Inferior parietal cortex (tissue), 1 donor: ENCODE data around the gene CBX8.

Experiments used
- DNase-seq: peaks from one replicate; pipeline ENCODE4 v3.0.0-alpha.2; 2016; ENCODE audit errors: extremely low spot score

The CBX8 gene

DNA sequence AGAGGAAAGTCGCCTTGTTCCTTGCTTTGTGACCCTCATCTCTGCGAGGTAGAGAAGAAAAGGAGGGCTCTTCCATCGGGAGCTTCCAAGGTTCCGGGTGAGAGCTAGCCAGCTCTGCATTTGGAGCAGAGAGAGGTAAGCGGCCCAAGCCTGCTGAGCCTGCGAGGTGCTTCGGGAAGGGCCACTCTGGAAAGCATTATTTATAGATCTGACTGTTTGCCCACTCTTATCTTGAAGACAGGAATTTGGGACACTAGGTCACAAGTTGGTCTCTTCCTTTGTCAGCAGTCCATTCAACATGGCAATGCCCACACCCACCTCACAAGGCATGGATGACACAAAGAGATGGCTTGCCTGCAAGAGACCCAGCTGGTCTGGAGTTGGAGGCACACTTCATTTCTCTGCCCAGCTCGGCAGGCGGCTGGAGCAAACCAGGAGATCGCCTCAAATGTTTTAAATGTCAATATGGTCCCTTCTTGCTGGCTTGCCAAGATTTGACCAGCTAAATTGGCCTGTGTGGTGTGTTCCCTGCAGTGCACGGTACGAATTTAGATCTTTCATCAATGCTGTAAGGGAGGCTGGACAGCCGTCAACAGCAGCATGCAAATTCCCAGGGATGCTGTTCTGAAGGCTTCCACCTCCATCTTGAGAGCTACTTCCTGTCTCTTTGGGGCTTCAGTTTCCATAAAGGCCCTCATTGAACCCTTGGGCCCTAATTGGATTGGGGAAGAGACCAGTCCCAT is 22.8 kb upstream of the CBX8 start:
- DNase-seq: no peak

DNA sequence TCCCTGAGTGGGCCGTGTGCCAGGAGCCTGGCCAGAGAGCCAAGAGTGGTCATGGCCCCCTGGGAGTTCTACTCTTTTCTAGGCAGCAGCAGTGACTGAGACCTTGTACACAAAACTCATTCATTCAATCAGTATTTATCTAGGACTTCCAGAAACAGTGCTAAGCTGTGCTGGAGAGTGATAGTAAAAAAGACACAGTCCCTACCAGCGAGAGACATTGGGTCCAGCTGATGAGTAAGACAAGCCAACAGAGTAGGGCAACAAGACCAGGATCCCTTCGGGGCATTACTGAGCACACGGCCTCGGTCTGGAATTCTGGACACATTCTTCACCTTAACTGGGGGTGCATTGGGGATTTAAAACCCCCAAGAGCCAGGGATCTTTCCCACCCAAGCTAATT is 22.2 kb upstream of the CBX8 start:
- no peak for DNase-seq

DNA sequence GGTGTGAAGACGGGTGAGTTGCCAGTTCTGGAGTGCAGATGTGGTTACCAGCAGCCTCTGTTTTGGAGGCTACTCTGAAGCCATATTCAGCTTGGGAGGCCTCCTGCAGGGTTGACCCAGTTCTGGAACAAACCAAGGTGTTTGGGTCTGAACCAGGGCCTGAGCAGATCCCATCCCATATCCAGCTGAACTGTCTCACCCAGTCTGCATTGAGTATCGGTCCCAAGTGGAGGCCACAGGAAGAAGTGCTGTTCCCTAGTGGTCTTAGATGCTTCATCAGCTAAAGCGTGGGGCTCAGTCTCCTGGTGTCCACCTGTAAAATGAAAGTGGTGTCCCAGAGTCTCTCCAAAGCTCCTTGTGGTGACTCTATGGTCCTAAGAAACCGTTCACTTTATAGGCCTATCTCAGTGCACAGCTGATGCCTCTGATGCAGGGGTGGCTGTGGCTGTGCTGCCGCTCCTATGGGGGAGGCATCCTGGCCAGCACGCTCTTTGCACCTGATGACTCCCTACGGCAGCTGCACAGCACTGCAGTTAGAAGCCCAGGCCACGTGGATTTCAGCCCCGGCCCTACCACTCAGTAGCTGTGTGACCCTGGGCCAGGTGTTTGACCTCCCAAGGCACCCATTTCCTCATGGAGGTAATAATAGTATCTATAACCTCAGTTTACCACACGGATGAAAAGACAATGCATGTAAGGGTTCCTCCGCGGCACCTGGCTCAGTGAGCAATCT is 21.3 kb upstream of the CBX8 start:
- no peak for DNase-seq

DNA sequence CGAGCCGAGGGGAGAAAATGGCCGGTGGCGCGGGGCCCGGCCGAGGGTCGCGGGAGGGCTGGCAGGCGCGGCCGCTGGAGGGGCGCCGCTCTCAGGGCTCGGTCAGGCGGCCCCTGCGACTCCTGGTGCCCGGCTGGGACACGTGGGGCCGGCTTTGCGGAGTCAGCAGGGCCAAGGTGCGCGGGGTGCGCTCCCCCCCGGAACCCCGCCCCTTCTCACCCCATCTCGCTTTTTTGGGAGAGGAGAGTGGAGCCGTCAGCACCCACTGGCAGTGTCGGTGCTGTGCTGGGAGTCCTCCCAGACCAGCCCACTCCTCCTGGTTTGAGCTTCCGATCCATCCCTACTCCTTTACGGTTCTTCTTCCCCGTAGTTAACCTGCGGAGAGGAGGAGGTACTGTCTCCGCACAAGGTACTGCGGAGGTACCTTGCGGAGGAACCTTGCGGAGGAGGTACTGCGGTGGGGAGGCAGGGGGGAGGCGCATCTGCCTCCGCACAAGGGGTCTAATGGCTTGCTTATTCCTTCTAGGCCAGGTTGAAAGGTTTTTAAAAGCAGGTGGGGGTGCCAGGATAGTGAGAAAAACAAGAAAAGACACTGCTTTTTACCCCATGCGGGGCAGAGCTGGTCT is 19.1 kb upstream of the CBX8 start:
- no peak for DNase-seq

DNA sequence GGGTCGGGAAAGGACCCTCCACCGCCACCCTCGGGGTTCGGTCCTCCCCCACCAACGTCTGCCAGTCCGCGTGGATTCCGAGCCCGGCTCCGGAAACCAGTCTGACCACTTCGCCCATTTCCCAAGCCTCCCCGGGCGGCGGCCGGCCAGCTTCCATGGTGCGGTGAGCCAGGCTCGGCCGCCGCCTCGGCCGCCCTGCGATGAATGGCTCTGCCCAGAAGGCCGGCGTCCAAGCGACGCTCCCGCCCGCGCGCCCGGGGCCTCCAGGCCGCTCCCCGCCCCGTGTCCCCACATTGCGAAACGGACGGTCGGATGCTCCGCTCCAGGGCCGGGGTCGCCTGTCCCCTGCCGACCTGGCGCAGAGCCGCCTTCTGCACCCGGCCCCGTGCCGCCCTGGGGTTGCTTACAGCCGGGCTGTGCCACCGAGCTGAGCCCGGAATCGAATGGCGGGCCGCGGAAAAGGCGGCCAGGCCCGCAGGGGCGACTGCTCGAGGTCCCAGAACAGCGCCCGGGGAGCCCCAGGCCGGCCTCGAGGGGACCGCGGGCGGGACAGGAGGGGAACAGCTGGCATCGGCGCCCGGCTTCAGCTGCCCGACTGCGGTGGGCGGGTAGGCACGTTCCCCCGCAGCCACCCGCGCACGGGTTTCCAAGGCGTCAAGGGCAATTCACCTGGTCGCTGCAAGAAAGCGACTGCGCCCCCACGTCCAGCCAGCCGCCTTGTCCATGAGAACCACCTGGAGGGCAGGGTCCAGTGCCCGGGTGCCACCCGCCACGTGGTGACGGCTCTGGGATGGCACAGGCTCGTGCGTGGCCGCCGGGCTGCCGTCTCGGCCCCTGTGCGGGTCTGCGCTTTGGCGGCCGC is 18.3 kb upstream of the CBX8 start:
- no peak for DNase-seq

DNA sequence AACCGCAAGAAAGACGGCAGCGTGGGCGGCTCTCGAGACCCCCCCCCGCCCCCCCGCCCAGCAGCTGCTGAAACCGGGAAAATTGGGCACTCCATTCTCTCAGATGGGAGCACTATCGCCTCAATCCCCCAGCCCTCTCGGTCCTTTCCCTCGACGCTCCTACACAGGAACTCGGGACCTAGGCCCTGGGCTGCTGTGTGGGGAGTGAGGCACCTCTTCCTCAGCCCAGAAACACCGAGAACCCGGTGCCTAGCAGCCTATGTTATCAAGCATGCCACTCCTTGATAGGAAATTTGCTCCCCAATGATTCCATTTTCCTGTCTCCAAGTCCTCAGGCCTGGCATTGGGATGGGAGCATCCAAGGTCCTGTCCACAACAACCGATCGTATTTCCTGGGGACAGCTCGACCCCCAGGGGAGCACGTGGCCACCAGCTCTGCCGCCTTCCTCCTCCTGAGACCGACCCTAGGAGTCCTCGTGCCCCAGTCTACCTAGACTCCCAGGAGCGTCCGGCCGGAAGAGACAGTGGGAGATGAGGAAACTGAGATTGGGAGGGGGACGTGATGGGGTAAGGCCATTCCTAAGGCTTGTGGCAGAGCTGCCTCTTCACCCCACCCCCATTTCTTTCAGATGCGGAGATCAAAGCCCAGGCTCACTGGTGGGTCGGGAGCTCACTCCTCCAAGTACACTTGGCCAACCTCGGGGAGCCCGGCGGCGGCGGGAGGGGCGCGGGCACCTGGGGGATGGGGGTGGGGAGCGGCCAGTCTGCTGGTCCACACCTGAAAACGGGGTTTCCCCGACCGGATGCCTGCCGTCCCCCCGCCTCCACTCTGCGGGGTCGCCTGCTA is 17.5 kb upstream of the CBX8 start:
- no peak for DNase-seq

DNA sequence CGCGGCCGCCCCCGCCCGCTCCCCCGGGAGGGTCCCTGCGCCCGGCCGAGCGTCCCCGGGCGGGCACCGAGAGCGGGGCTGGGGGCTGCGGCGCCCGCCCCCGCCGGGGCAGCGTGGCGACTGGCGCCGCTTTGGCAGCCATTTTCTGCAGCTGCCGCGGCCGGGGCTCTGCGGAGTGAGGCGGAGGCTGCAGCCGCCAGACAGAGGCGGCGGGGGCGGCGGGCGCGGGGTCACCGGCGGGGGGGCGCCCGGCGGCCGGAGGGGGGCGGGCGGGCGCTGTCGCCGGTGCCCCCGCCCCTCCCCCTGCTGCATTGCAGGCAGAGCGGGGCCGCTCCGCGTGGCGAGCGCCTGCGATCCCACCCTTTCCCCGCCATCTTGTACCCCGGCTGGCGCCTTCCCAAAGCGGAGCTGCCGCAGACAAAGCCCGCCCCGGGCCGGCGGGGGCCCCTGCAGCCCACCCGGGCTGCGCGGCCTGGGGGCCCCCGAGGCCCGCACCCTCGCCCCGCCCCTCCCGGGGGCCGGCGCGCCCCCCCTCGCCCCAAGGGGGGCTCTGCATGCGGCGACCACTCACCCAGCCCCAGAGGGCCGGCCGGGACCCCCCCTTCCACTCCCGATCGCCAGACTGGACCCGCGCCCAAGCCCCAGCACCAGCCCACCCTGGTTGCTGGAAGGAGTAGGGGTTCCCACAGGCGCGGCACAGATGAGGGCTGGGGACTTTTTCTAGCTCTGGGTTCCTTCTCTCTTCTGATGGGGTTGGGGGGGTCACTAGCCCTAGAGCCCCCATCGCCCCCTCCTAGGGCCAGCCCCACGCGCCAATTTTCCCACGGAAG is 16.6 kb upstream of the CBX8 start:
- no peak for DNase-seq

DNA sequence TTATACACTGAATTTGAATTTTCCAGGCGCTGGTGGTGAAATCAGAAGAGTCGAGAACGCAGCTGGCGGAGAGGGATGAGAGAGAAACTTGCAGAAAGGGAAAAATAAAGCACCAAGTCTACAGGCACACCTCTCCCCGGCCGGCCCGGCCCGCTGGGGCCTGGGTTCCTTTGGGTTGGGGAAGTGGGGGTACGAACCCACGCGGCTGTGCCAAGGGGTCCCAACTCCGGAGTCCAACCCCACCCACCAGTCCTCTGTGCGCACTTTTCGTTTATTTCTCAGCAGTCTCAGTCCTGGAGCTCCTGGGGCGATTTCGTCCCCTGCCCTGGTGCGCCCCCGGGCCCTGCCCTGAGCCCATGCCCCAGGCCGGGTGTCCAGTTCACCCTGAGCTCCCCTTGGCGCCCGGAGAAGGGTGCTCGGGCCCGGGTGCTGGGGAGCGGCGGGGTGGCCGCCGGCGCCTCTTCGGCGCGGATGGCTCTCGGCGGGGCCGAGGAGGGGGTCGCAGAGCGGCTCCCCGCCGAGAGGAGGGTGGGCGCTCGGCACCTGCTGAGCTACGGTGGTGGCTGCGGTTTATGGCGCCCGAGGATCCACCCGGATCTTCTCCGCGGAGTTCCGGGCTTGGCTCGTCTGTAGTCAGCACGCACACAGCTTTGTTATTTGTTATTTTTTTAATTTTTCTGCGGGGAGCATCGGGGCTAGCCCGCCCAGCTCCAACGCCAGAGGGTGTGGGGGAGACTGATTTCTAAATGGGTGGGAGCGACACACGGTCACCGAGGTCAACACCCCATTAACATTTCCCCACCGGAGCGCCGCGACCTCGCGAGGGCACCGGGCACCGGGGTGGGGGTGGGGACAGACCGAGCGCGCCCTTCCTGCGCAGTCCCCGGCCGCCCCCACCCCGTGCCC is 15.7 kb upstream of the CBX8 start:
- no peak for DNase-seq

DNA sequence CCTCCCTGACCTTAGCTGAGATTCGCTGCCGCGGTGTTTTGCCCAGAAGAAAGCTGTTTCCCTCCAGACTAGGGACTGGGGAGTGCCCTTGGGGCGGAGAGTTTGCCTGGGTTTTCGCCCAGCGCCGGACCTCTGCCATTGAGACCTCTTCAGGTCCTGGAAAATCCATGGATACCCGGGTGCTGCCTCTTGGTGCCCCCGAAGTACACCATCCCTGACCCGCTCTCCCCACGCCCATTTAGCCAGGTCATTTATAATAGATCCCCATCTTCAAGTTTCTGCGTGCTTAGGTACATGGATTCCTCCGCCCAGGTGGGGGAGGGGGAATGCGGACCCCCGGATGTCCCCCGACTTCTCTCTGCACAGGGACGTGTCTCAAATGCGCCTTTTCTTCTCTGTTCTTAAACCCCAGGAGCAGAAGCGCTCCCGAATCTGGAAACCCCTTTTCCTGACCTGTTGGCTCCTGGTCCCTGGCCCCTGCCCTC is 15.0 kb upstream of the CBX8 start:
- no peak for DNase-seq

DNA sequence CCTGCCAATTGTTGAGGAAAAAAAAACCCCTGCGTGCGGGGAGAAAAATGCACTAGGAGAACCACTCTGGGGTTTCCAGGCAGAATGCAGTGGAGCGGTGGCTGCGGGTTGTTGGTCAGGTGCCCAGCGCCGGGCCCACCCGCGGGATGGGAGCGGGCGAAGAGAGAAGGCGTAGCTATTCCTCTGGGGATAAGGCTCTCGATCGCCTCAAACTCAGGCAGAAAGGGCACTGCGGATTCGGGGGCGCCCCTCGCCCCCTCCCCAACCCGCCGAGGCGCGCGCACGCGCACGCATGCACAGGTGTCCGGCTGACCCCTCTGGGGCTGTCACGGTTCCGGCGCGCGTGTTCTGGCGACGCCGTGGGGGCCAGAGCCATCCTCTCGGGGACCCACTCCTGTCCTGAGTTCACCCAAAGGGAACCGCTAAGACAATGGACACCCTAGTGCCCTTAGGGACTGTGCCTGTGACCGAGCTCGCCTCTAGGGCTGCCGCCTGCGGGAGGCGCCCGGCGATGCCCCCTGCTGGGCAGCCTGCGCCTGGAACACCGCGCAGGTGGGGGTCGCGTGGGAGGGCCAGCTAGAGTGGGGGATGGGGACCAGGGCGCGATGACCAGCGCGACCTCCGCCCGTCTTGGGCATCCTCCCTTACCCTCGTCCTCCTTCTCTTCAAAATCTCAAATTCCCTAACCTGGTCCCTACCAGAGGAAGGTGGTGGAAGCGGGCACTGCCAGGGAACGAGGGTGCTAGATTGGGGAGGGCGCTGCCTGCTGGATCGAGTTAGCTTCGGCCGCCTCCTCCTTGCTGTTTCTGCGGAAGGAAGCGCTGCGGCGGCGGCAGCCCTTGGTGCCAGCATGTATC is 14.4 kb upstream of the CBX8 start:
- no peak for DNase-seq

DNA sequence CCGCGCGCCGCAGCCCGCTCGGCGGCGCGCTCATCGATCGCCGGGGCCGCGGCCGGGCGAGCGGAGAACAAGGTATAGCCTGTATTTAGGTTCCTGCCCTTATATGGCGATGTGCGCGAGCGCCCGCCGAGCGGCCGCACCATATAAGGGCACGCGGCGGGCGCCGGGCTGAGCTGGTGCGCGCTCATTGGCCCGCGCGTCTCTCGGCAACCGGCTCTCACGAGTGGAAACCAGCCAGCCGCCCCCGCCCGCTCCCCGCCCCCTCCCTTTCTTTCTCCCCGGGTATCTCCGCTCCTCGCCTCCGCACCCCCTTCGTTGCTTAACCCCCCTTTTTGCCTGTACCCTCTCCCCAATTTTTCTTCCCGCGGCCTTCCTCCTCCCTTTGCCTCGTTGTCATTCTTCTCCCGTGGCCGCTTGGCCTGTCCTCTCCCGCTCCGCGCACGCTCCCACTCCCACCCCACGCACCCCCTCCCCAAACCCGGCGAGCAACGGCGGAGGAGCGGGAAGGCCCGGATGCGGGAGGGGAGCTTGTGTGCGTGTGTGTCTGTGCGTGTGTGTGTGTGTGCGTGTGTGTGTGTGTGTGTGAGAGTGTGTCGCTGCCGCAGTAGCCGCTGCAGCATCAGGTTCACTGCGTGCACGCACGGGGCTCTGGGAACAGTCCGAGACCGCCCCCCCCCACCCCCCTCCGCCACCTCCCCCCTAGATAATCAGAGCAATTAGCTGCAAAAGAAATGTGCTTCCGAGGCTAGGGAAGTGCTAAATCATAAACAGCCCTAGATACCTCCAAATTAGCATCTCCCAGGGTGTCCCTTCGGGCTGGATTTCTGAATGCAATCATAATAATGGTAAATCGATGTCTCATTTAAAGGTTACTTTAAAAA is 13.5 kb upstream of the CBX8 start:
- peak; percentile 64 for DNase-seq

DNA sequence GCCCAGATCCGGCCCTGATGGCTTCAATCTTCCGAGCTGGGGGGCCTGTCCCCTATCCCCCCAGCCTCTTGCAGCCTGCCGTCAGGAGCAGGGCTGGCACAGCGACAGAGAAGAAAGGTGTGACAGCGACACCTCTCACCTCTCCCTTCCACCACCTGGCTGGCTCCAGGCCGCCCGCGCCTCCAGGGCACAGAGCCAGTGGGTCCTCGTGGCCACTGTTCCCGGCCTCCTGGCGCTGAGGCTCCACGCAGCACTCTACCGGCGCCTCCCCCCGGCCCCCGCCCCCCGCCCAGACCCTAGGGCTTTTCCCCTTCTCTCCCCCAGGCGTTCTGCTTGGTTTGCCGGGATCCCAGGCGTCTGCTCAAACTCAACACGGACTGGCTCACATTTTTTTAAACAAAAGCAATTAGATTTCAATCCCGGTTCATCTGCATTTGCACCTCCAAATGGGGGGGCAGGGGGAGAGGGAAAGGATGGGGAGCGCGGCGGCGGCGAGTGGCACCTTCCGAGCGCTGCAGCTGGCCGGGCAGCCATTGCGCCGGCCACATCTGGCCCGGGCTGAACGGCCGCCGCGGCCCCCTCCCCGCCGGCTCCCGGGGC is 12.8 kb upstream of the CBX8 start:
- no peak for DNase-seq

DNA sequence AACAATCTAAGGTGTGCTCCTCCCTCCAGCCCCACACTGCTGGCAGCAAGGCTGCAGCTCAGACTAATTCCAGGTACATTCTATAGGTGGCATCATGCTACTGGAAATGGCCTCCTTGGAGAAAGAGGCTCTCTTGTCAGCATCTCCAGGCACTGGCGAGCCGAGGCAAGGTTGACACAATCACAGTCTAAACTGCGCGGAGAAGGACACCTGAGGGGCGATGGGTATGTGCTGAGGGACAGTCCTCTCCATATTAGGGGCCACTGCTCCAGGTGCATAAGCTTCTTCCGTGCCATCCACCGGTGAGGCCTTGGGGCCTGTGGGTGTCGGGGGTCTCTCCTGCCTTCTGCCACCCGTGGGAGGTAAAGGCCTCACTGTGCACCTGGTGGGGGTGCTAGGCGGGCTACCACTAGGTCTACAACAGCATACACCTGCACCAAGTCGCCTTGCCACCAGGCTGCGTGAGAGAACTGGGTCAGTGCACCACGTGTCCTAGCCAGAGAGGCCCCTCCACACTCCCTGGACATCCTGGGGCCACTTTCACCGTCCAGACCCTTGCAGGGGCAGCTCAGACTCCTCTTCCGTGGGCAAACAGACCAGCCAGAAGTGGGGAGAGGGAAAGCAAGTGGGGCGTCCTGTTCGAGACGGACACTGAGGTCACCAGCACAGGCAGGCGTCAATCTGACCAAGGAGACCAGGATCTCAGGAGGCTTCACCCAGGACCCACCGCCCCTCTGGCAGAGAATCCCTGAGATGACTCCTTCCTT is 12.1 kb upstream of the CBX8 start:
- DNase-seq: no peak

DNA sequence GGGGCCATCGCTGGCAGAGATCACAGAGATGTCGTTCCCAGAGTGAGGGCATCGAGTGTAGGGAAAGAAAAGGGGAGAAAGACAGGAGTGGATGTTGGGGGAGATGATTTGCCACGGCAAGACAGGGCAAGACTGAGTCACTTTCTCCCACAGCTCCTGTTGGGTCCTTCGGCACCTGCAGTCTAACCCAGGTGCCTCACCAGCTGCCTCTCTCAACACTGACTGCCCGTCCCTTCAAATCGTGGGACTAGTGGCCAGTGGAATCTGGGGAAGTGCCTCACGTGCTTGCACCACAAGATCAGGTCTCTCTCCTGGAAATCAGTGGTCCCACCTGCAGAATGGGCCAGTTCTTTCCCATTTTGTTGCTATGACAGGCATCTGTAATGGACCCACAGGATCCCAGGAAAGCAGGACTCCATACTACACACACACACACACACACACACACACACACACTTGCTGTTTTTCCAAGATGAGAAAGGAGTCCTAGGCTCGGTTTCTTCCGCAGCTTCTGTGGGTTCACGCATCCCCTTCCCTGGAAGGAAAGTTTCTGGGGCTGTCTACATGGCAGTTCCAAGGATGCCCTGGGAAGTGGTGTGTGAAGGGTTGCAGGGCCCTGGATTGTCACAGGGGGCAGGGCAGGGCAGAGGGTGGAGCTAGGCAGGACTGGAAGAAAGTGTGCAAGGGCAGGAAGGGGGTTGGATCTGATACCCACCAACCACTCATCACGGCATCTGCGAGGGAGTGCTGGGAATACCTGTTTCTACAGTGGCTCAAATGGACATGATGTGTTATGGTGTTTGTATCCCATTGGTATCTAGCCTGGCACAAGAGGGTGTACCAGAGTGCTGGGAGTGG is 10.2 kb upstream of the CBX8 start:
- DNase-seq: no peak

DNA sequence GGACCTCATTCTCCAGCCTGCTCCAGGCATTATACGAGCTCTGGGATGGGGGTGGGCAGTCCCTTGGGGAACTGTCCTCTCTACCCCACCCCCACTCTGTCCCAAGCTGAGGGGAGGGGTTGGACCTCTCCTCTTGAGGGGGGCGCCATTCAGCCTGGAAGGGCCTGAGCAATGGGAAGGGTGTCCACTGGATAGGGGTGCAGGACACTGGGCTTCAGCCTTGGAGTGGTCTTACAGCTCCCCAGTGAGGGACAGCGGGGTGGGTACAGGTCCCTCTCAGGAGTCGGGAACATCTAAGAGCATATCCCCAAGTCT is 9.5 kb upstream of the CBX8 start:
- no peak for DNase-seq
